Cerebellar cortex (tissue), 1 donor: Measurements from ENCODE around the gene IL1RAPL1.

ENCODE experiments used
- DNase-seq: peaks from one replicate; pipeline ENCODE4 v3.0.0-alpha.2; 2015; ENCODE audit warnings: low spot score

IL1RAPL1 gene

GRCh38 chrX:29652484-29652883, 1065.2 kb downstream of the IL1RAPL1 start:
- DNase-seq = no peak

DNA sequence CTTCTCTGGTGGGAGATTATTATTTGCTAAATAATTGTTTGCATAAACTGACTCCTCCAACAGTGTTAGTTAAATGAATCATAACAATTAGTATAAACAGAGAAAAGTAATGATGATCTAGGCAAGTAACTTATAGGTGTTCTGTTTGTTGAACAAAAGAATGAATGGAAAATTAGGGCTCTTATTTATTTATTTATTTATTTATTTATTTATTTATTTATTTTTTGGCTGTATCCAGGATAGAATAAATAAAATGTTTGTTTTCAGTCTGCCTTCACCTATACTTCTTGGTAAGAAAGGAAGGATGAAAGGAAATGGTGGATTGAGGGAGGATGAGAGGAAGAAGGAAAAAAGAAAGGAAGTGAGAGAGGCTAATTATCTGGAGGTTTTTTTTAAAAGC, 1066.5 kb downstream of the IL1RAPL1 start:
- DNase-seq = no peak

- DNase-seq = no peak
Observed at GRCh38 chrX:29659911-29660310, 1072.7 kb downstream of the IL1RAPL1 start.

DNA sequence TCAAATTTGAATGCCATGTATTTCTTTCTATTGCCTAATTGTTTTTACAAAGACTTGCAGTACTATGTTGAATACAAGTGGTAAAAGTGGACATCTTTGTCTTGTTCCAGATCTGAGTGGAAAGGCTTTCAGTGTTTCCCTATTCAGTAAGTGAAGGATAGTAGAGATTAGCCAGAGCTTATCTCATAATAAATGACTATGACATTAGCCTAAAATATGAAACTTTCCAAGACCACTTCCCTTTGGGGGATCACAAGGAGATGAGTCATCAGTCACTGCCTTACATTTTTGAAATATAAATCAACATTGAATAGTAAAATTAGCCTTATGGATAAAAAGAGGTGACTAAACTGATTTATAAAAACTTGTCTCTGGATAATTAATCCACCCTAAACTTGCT, 1074.0 kb downstream of the IL1RAPL1 start:
- no peak for DNase-seq

DNA sequence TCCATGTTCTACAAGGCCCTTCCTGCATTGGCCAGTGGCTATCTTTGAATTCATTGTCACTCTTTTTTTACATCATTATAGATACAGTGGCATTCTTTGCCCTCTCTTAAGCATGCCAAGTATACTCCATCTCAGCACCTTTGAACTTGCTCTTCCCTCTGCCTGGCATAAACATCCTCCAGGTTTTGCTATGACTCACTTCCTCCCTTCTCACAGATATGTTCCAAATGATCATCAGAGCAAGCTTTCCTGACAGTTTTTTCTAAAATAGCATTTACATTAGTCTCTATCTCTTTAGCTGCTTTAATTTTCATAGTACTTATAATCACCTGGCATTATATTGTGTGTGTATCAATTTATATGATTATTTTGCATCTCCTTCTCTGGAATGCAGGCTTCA, 1074.9 kb downstream of the IL1RAPL1 start:
- DNase-seq = no peak

GRCh38 chrX:29662759-29663503, 1075.7 kb downstream of the IL1RAPL1 start:
- no peak for DNase-seq

DNA sequence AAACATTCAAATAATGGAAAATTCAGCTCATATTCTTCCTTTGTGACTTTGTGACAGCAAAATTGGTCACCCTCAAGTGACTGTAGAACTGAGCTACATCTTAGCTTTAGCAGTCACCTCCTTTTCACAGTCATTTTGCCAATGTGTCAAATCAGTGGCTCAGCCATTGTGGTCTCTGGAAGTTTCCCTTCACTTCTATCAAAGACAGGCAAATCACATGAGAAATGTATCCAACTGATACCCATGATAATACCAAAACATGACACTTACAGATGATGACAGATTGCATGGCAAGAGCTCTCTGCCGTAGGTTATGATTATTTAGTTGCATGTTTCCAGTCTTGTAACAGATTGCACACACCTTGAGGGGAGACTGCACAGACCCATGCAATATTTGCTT, 1078.3 kb downstream of the IL1RAPL1 start:
- DNase-seq = no peak

GRCh38 chrX:29666366-29666765, 1079.1 kb downstream of the IL1RAPL1 start:
- no peak for DNase-seq

- no peak for DNase-seq
Observed at GRCh38 chrX:29671421-29671820, 1084.2 kb downstream of the IL1RAPL1 start.

GRCh38 chrX:29687687-29688086, 1100.4 kb downstream of the IL1RAPL1 start:
- no peak for DNase-seq

DNA sequence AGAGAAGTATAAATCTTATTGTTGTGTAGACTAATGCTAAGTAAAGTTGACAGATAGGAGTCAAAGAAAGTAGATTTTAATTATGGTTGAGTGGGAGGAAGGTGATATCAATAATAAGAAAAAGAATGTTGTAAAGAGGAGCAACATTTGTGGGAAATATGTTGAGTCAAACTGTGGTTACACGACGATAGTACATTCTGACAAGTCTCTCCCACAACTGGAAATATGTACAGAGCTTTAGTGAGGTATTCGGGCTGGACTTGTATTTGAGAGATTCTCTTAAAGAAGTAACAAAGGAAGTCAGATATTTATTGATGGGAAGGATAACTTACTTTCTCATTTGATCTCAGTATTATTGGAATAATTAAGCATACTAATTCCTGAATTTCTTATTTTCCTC, 1102.8 kb downstream of the IL1RAPL1 start:
- DNase-seq = no peak

DNA sequence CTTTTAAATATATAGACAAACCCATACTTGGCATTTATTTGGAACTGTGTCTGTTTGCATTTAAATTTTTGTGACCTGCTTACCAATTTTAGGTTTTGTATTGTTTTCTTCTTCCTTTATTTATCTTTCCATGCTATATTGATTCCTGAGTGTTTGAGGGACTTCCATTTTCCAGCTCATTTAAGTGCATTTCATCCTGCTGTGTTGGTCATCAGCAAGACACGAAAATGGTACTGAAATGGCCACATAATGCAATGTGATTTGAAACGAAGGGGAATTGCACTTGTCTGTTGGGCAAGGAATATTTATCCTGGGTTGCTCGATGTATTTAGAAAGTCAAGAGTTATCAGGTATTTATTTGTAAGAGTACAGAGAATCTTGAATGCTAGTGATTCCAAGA, 1103.8 kb downstream of the IL1RAPL1 start:
- no peak for DNase-seq

- no peak for DNase-seq
Observed at GRCh38 chrX:29693912-29694311, 1106.7 kb downstream of the IL1RAPL1 start.

DNA sequence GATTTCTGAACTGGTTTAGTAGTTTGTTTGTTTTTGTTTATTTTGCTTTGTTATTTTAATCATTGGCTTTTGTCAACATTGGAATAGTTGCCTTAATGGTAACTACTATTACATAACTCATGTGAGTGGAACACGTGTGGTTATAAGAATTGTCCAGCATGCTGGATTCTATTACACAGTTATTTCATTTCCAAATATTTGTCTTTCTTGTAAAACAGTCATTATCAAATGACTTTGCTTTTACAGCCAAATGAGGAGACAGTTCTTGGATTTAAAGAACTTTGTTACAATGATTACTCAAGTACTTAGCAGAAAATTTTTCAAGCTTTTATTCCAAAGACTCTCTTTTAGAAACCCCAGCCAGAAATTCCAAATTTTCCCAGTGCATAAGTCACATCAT, 1112.0 kb downstream of the IL1RAPL1 start:
- no peak for DNase-seq

DNA sequence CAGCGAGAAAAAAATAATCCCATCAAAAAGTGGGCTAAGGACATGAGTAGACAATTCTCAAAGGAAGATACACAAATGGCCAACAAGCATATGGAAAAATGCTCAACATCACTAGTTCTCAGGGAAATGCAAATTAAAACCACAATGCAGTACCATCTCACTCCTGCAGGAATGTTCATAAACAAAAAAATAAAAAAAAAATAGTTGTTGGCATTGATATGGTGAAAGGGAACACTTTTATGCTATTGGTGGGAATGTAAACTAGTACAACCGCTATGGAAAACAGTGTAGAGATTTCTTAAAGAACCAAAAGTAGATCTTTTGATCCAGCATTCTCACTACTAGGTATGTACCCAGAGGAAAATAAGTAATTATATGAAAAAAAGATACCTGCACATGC, 1119.8 kb downstream of the IL1RAPL1 start:
- DNase-seq = no peak

GRCh38 chrX:29721152-29721551, 1133.9 kb downstream of the IL1RAPL1 start:
- no peak for DNase-seq

DNA sequence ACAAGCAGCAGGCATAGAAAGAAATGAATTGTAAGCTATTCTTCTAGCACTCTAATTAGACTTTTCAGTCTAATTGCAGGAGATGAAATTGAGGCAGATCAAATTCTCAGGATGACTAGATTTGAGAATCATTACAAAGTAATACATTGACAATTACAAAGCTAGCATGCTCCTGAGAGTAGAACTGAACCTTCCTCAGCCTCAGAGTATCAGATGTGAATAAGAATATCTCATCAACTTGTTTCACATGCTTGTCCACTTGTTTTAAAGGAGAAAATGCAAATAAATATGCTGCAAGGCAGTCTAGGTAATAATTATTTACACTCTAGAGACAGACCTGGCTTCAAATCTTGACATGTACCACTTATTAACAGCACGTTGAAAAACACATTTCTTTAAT, 1137.1 kb downstream of the IL1RAPL1 start:
- no peak for DNase-seq

- no peak for DNase-seq
Observed at GRCh38 chrX:29726811-29727210, 1139.6 kb downstream of the IL1RAPL1 start.

- DNase-seq = no peak
Observed at GRCh38 chrX:29728639-29729038, 1141.4 kb downstream of the IL1RAPL1 start.

DNA sequence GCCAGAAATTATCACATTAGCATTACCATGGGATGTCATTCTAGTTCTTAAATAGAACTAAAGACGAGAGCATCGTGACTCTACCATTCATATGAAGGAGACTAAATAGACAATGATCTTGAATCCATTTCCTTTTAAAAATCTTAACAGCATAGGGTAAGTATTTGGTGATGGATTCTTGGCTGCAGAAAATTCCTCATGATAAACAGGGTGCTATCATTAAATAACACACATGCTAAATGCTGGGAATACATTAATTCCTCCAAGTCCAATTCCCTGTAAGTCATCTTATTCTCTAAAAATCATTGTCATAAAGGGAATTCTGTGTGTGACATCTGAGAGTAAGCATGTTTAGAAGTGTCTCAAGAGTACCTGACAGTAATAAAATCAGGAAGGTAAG, 1157.7 kb downstream of the IL1RAPL1 start:
- no peak for DNase-seq

- DNase-seq = no peak
Observed at GRCh38 chrX:29746326-29746725, 1159.1 kb downstream of the IL1RAPL1 start.

DNA sequence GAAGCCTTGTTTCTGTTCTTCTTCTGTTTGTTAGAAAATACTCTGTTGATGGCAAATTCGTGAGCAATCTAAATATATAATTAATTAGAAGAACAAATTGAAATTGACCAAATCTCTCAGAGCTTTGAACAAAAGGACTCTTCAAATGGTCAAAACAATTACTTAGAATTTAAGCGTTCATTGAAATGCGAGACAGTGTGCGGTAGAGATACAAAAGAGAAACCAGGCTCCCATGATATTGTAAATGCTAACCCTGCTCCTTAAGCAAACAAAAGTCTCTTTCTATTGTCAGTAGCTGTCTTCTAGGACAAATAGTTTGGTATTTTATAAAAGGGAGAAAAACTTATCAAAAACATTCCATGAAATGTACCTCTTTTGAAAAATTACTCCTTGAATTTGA, 1174.8 kb downstream of the IL1RAPL1 start:
- DNase-seq = no peak

GRCh38 chrX:29775890-29776289, 1188.6 kb downstream of the IL1RAPL1 start:
- no peak for DNase-seq

DNA sequence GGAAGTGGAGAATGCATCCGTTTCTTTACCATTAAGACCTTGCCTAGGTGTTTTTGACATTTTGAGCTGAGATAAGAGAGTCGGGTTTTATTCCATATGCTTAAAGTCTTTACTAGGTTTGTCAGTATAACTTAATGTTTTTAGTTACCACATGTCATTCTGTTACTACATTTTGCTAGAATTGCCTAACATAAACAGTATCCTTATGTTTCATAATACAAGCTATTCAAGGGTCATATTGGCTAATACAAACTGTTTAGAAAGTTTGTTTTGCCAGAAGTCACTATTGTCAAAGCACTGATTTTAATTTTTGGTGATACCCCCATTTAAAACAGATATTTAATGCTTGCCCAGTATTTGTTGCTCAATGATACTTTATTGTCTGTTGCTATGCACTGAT, 1200.4 kb downstream of the IL1RAPL1 start:
- no peak for DNase-seq
